Nephron progenitor cell (in vitro differentiated cells): ENCODE measurements around the gene ORC6.

Source experiments
- DNase-seq: peaks from one replicate; pipeline ENCODE4 v3.0.0; 2021
- H3K27ac Mint-ChIP-seq: 2 replicates; pipeline ENCODE4 v1.8.0; 2021; ENCODE audit warnings: mild to moderate bottlenecking, moderate library complexity, mixed read lengths
- H3K27me3 Mint-ChIP-seq: 2 replicates; pipeline ENCODE4 v1.8.0; 2021; ENCODE audit warnings: mild to moderate bottlenecking, low read depth, mixed read lengths; ENCODE audit not compliant: poor library complexity
- H3K36me3 Mint-ChIP-seq: 2 replicates; pipeline ENCODE4 v1.8.0; 2021; ENCODE audit warnings: low read depth, mixed read lengths
- H3K4me1 Mint-ChIP-seq: 2 replicates; pipeline ENCODE4 v1.8.0; 2021; ENCODE audit warnings: mixed read lengths
- H3K4me3 Mint-ChIP-seq: 2 replicates; pipeline ENCODE4 v1.8.0; 2021; ENCODE audit warnings: mild to moderate bottlenecking, moderate library complexity, mixed read lengths
- H3K9me3 Mint-ChIP-seq: 2 replicates; pipeline ENCODE4 v1.8.0; 2021; ENCODE audit warnings: mild to moderate bottlenecking, moderate library complexity, mixed read lengths
- TF ChIP-seq, protein P1 (sequence below): fragments of 200-600 bp; sonication (generic); IDR thresholded peaks from 2 replicates; pipeline ENCODE4 v1.5.0; 2021; ENCODE audit warnings: antibody characterized with exemption

The ORC6 gene

DNA sequence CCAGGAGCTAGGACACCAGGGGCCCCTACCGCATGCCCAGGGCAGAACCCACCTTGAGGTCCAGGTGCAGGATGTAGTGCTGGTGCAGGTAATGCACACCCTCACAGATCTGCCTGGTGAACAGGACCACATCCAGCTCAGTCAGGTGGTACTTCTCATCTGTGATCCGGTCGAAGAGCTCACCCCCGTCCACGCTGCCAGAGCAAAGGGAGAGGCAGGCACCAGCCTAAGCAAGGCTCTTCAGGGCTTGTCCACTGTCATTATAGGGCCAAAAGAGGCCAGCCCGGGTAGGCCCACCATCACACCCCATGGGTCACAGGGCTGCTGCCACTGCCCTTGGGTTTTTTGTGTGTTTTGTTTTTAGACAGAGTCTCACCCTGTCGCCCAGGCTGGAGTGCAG is 37.7 kb downstream of the ORC6 start:
- Mint-ChIP-seq H3K4me1 (no peaks in the 10 kb centered on the region), H3K27ac (no peak overlapping the region), H3K27me3 (peaks cover 52% of the 10 kb centered on the region), H3K36me3 (no peaks in the 10 kb centered on the region), H3K4me3 (no peak overlapping the region), H3K9me3 (peaks cover 22% of the 10 kb centered on the region)
- DNase-seq = no peak
- TF ChIP-seq, protein P1, sequence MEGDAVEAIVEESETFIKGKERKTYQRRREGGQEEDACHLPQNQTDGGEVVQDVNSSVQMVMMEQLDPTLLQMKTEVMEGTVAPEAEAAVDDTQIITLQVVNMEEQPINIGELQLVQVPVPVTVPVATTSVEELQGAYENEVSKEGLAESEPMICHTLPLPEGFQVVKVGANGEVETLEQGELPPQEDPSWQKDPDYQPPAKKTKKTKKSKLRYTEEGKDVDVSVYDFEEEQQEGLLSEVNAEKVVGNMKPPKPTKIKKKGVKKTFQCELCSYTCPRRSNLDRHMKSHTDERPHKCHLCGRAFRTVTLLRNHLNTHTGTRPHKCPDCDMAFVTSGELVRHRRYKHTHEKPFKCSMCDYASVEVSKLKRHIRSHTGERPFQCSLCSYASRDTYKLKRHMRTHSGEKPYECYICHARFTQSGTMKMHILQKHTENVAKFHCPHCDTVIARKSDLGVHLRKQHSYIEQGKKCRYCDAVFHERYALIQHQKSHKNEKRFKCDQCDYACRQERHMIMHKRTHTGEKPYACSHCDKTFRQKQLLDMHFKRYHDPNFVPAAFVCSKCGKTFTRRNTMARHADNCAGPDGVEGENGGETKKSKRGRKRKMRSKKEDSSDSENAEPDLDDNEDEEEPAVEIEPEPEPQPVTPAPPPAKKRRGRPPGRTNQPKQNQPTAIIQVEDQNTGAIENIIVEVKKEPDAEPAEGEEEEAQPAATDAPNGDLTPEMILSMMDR = no peak

DNA sequence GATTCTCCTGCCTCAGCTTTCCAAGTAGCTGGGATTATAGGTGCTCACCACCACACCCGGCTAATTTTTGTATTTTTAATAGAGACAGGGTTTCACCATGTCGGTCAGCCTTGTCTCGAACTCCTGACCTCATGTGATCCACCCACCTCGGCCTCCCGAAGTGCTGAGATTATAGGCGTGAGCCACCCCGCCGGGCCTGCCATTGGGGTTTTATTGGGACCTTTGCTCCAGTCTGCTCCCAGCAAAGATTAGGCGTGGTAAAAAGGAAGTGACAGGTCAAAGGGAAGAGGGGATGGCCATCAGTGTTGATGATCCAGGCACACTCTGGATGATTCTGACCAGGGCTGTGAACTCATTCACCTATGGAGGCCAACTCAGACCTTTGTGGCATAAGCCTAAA is 38.2 kb downstream of the ORC6 start:
- TF ChIP-seq, protein P1 = no peak
- H3K36me3 Mint-ChIP-seq = no peaks in the 10 kb centered on the region
- no peak overlapping the region for H3K27ac Mint-ChIP-seq
- no peak for DNase-seq
- peaks cover 57% of the 10 kb centered on the region for H3K27me3 Mint-ChIP-seq
- H3K9me3 Mint-ChIP-seq = peaks cover 22% of the 10 kb centered on the region
- H3K4me1 Mint-ChIP-seq = no peaks in the 10 kb centered on the region
- H3K4me3 Mint-ChIP-seq = no peak overlapping the region

DNA sequence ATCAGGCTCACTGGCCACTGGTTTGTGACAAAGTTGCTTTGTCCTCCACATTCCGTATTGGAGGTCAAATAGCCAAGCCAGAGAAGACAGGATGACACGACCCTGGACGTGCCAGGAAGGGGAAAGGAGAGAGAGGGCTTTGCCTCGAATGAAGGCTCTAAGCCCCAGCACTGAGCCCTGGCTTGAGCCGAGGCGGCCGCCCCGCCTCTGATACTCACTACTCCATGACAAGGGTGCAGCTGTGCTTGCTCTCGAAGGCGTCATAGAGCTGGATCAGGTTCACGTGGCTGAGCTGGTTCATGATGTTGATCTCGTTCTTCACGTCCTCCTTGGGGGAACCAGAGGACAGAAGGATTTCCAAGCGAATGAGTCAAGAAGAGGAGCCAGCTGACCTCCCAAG is 39.3 kb downstream of the ORC6 start:
- TF ChIP-seq, protein P1 = no peak
- DNase-seq = no peak
- H3K9me3 Mint-ChIP-seq = peaks cover 21% of the 10 kb centered on the region
- H3K4me3 Mint-ChIP-seq = no peak overlapping the region
- peaks cover 64% of the 10 kb centered on the region for H3K27me3 Mint-ChIP-seq
- H3K4me1 Mint-ChIP-seq = no peaks in the 10 kb centered on the region
- H3K36me3 Mint-ChIP-seq = no peaks in the 10 kb centered on the region
- H3K27ac Mint-ChIP-seq = no peak overlapping the region

DNA sequence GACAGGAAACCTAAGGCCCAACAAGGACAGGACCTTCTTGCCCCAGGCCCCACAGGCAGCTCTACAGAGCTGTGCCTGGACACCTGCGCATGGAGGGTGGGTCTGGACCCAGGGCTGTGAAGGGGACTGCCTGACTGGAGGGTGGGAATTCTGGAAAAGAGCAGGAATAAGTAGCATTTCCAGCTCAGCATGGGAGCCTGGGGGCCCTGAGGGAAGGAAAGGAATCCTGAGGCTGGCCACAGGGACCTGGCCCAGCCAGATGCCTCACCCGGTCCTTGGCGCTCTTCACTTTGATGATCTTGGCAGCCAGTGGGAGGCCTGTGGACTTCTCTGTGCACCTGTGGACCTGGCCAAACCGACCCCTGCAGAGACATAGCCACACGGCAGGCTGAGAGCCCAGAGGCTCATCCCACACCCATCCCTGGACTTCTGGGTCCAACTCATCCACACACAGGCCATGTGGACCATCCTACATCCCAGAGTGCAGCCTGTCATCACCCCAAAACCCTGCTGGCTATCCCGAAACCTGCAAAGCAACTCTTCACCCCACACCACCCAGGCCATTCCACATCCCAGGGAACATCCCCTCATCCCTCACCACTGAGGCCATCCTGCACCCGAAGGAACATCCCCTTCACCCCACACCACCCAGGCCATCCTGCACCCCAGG is 40.0 kb downstream of the ORC6 start:
- TF ChIP-seq, protein P1 = no peak
- H3K9me3 Mint-ChIP-seq = peaks cover 16% of the 10 kb centered on the region

DNA sequence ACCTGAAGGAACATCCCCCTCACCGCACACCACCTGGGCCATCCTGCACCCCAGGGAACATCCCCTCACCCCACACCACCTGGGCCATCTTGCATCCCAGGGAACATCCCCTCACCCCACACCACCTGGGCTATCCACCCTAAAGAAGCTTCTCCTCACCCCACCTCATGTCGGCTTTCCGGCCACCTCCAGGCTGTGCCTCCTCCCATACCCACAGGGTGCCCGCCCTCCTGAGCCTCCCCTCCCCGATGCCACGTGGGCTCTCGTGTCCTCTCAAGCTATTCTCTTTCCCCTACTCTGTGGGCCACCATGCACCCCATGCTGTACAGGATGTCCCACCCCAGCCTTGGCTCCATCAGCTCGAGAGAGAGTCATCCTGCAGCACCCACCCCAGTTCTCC is 40.7 kb downstream of the ORC6 start:
- no peaks in the 10 kb centered on the region for H3K36me3 Mint-ChIP-seq
- H3K9me3 Mint-ChIP-seq = peaks cover 11% of the 10 kb centered on the region
- no peak overlapping the region for H3K27ac Mint-ChIP-seq
- no peak for DNase-seq
- H3K27me3 Mint-ChIP-seq = peaks cover 72% of the 10 kb centered on the region
- no peaks in the 10 kb centered on the region for H3K4me1 Mint-ChIP-seq
- TF ChIP-seq, protein P1 = no peak
- H3K4me3 Mint-ChIP-seq = no peak overlapping the region

More for the DNA sequence above, 40.0 kb downstream of the ORC6 start:
- H3K4me1 Mint-ChIP-seq = no peaks in the 10 kb centered on the region
- H3K4me3 Mint-ChIP-seq = no peak overlapping the region
- no peaks in the 10 kb centered on the region for H3K36me3 Mint-ChIP-seq
- H3K27me3 Mint-ChIP-seq = peaks cover 68% of the 10 kb centered on the region
- H3K27ac Mint-ChIP-seq = no peak overlapping the region
- DNase-seq = no peak
